HG03460 (cell line): ENCODE data around the gene VKORC1L1.
"Not testable (repeated sequence)": the region's sequence is repeated elsewhere in the genome, so short reads cannot be mapped to it uniquely, and the experiment has no call there.

Experiments used
- ATAC-seq: cut with Tn5 transposase; IDR thresholded peaks from one replicate; pipeline ENCODE4 v1.9.1; 2021; ENCODE audit not compliant: unreplicated experiment

Gene VKORC1L1

GRCh38 chr7:65884983-65885382 is 12.1 kb downstream of the VKORC1L1 start:
- not testable (repeated sequence) for ATAC-seq

GRCh38 chr7:65885533-65885932 is 12.7 kb downstream of the VKORC1L1 start:
- ATAC-seq: not testable (repeated sequence)

GRCh38 chr7:65888434-65889156 is 15.7 kb downstream of the VKORC1L1 start:
- not testable (repeated sequence) for ATAC-seq

GRCh38 chr7:65889722-65890121 is 16.8 kb downstream of the VKORC1L1 start:
- not testable (repeated sequence) for ATAC-seq

GRCh38 chr7:65892161-65892560 is 19.3 kb downstream of the VKORC1L1 start:
- ATAC-seq: no peak

- ATAC-seq: no peak
These were observed 20.0 kb downstream of the VKORC1L1 start for GRCh38 chr7:65892835-65893234.

GRCh38 chr7:65896279-65896870 is 23.5 kb downstream of the VKORC1L1 start:
- ATAC-seq: no peak

GRCh38 chr7:65897289-65897688 is 24.4 kb downstream of the VKORC1L1 start:
- ATAC-seq: not testable (repeated sequence)

- ATAC-seq: peak; percentile 54
These were observed 26.0 kb downstream of the VKORC1L1 start for GRCh38 chr7:65898677-65899447.

- no peak for ATAC-seq
These were observed 29.4 kb downstream of the VKORC1L1 start for GRCh38 chr7:65902306-65902705.

GRCh38 chr7:65907501-65908198 is 34.8 kb downstream of the VKORC1L1 start:
- ATAC-seq: no peak

GRCh38 chr7:65910237-65910636 is 37.4 kb downstream of the VKORC1L1 start:
- ATAC-seq: no peak

- no peak for ATAC-seq
These were observed 39.4 kb downstream of the VKORC1L1 start for GRCh38 chr7:65912237-65912636.

GRCh38 chr7:65915921-65916657 is 43.2 kb downstream of the VKORC1L1 start:
- ATAC-seq: no peak

GRCh38 chr7:65923316-65923715 is 50.4 kb downstream of the VKORC1L1 start:
- no peak for ATAC-seq

- ATAC-seq: no peak
These were observed 51.3 kb downstream of the VKORC1L1 start for GRCh38 chr7:65924193-65924592.

GRCh38 chr7:65925040-65925439 is 52.2 kb downstream of the VKORC1L1 start:
- ATAC-seq: no peak

- no peak for ATAC-seq
These were observed 53.7 kb downstream of the VKORC1L1 start for GRCh38 chr7:65926588-65926987.

- no peak for ATAC-seq
These were observed 54.9 kb downstream of the VKORC1L1 start for GRCh38 chr7:65927489-65928448.
